K562 (cell line): ENCODE results near the gene WDR45. TPM values are rescaled to one million over a fixed set of nuclear protein-coding genes. Genes with fewer than 3 reads are reported as not detected.

Experiments
- CBX8 ChIP-seq: fragments of 200-600 bp; sonication (generic); IDR thresholded peaks from 2 replicates; pipeline ENCODE4 v1.6.1; 2012; ENCODE audit warnings: borderline replicate concordance, mixed run types, low read depth, mild to moderate bottlenecking, moderate library complexity, mixed read lengths, low read length, control low read depth, inconsistent platforms; ENCODE audit not compliant: poor library complexity, severe bottlenecking; ENCODE audit errors: extremely low read depth
- CHCHD3 ChIP-seq: fragments of 250-450 bp; sonication (Bioruptor Pico); IDR thresholded peaks from 2 replicates; pipeline ENCODE4 v2.1.2; 2022; ENCODE audit warnings: mild to moderate bottlenecking
- MAZ ChIP-seq, 2 experiments: fragments of 450-650 bp in 1 of 2; sonication (generic) in 1 of 2; formaldehyde crosslinking; IDR thresholded peaks in 1 of 2; conservative IDR thresholded peaks in 1 of 2; 2 replicates each; pipeline versions ENCODE4 v1.4.0 to v1.5.0; 2020; ENCODE audit warnings: mild to moderate bottlenecking in 1 of 2, missing genetic modification reagents in 1 of 2
- NCOA2 ChIP-seq, 2 experiments: fragments of 450-650 bp; IDR thresholded peaks; 2 replicates each; pipeline ENCODE4 v1.6.1; 2018; ENCODE audit warnings: mild to moderate bottlenecking in 2 of 2, moderate library complexity in 1 of 2; ENCODE audit not compliant: partially characterized antibody in 2 of 2
- SREBF1 ChIP-seq: fragments of 150-350 bp; IDR thresholded peaks from 2 replicates; pipeline ENCODE4 v1.6.1; 2014; ENCODE audit warnings: antibody characterized with exemption, low read depth, low read length, borderline replicate concordance
- U2AF1 ChIP-seq: fragments of 200-400 bp; formaldehyde crosslinking; optimal IDR thresholded peaks from 2 replicates; pipeline ENCODE3; 2017; ENCODE audit warnings: mild to moderate bottlenecking, low read depth, low read length, moderate library complexity
- XRCC5 ChIP-seq: fragments of 200-400 bp; formaldehyde crosslinking; IDR thresholded peaks from 2 replicates; pipeline ENCODE4 v1.6.1; 2017; ENCODE audit warnings: low read depth, mild to moderate bottlenecking, low read length
- ZKSCAN1 ChIP-seq: fragments of 150-350 bp; IDR thresholded peaks from 2 replicates; pipeline ENCODE4 v1.6.1; 2016; ENCODE audit warnings: low read depth, low read length
- ZNF253 ChIP-seq: fragments of 250-450 bp; sonication (Bioruptor Pico); conservative IDR thresholded peaks from 2 replicates; pipeline ENCODE4 v1.6.1; 2021; ENCODE audit warnings: mild to moderate bottlenecking
- ZNF311 ChIP-seq: fragments of 250-450 bp; sonication (Bioruptor Pico); IDR thresholded peaks from 2 replicates; pipeline ENCODE4 v1.4.0; 2020; ENCODE audit warnings: mild to moderate bottlenecking, moderate library complexity
- polyA plus RNA-seq, 8 experiments: library from polyadenylated mRNA; depleted of rRNA in 4 of 8; stranded (reverse) in 5 of 8; unstranded in 3 of 8; fragments of >200 nt; fragmentation: Nextera tagmentation in 2 of 8; fragmentation: Illumina TruSeq in 1 of 8; extraction: Ambion mirVana in 2 of 8; extraction: Trizol in 1 of 8; gene quantifications; 2 replicates each; pipeline versions ENCODE4 v1.2.1 to v1.2.3, GENCODE V29; 2011 to 2014; ENCODE audit warnings: inconsistent platforms in 1 of 8, missing spikeins in 1 of 8
- total RNA-seq, 7 experiments: library from RNA; depleted of rRNA in 6 of 7; stranded (reverse); fragments of >200 nt in 6 of 7; fragmentation: Illumina TruSeq in 2 of 7; extraction: Trizol in 2 of 7; gene quantifications; 2 replicates each; pipeline versions ENCODE4 v1.2.1 to v1.2.3, GENCODE V29; 2011 to 2021; ENCODE audit warnings: low replicate concordance in 1 of 7
- TF ChIP-seq, protein P1 (sequence below): fragments of 250-450 bp; sonication (Bioruptor Pico); IDR thresholded peaks from 2 replicates; pipeline ENCODE4 v1.5.0; 2021; ENCODE audit warnings: mild to moderate bottlenecking, borderline replicate concordance
- TF ChIP-seq, protein P2 (sequence below): fragments of 450-650 bp; IDR thresholded peaks from 2 replicates; pipeline ENCODE4 v1.6.1; 2016; ENCODE audit warnings: mild to moderate bottlenecking
- TF ChIP-seq, protein P3 (sequence below), 2 experiments: IDR thresholded peaks; 2 replicates each; pipeline ENCODE4 v1.6.1; 2011; ENCODE audit warnings: borderline replicate concordance in 1 of 2, control low read depth in 1 of 2, low read depth in 1 of 2, low read length in 1 of 2, mild to moderate bottlenecking in 1 of 2, mixed read lengths in 1 of 2, moderate library complexity in 1 of 2; ENCODE audit not compliant: insufficient read depth in 1 of 2, insufficient read length in 1 of 2, poor library complexity in 1 of 2, severe bottlenecking in 1 of 2; ENCODE audit errors: extremely low read depth in 1 of 2
- TF ChIP-seq, protein P4 (sequence below): fragments of 450-650 bp; formaldehyde crosslinking; IDR thresholded peaks from 2 replicates; pipeline ENCODE4 v1.4.0; 2020; ENCODE audit warnings: mild to moderate bottlenecking, moderate library complexity
- TF ChIP-seq, protein P5 (sequence below): fragments of 250-450 bp; sonication (Bioruptor Pico); IDR thresholded peaks from 2 replicates; pipeline ENCODE4 v1.8.0; 2021; ENCODE audit warnings: moderate library complexity, mild to moderate bottlenecking, inconsistent platforms

The WDR45 gene
- total and polyA plus RNA-seq, 9 of the 15 experiments (the other 6 are each of a cell fraction or from before 2014, with no cell fraction given) = 19.4 to 136 (median 59.7) TPM

DNA sequence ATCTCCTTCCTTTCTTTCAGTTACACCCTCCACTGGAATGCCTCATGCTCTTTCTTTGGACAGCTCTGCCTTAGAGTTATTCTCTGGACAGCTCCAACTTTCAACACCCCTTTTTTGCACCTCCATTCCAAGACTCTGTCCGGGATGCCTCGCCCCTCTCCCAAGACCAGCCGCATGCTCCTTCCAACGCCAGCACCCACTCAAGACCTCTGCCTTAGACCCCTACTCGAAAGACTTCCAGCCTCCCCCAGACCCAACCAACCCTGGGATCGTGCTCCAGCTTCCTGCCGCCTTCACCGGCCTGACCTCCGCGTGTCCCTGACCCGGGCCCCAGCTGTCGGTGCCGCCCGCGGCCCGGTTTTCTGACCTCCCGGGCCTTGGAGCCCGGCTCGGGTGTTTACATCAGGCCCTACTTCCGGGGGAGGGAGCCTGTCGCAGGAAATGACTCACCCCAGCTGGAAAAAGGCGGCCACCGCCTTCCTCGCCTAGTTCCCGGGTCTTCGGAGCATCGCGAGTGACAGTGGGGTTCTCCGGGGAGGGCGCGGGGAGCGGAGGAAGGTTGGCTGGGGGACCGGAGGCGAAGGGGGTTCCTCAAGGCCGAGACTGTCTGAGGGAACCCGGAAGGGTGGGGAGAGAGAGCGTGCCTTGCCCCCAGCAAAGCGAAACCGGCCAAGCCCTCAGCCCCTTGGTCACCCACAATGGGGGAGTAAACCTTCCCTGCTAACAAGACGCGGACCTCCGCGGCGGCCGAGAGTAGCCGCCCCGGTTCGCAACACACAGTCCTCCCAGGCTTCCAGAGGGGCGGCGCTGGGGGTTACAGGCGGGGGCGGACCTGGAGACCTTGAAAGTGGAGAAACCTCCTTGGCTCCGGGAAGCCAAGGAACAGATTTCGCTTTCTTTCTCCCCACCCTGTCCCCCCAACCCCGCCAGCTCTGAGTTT, at the start of gene WDR45 (continued):
- TF ChIP-seq, protein P1, sequence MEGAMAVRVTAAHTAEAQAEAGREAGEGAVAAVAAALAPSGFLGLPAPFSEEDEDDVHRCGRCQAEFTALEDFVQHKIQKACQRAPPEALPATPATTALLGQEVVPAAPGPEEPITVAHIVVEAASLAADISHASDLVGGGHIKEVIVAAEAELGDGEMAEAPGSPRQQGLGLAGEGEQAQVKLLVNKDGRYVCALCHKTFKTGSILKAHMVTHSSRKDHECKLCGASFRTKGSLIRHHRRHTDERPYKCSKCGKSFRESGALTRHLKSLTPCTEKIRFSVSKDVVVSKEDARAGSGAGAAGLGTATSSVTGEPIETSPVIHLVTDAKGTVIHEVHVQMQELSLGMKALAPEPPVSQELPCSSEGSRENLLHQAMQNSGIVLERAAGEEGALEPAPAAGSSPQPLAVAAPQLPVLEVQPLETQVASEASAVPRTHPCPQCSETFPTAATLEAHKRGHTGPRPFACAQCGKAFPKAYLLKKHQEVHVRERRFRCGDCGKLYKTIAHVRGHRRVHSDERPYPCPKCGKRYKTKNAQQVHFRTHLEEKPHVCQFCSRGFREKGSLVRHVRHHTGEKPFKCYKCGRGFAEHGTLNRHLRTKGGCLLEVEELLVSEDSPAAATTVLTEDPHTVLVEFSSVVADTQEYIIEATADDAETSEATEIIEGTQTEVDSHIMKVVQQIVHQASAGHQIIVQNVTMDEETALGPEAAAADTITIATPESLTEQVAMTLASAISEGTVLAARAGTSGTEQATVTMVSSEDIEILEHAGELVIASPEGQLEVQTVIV (CRISPR knock-in tag) = no peak
- no peak for TF ChIP-seq NCOA2 (IDR thresholded peaks at IDR 0.05; ENCODE audit: partially characterized antibody in 2 of 2)
- TF ChIP-seq ZNF253 (CRISPR knock-in tag) = no peak
- TF ChIP-seq, protein P2, sequence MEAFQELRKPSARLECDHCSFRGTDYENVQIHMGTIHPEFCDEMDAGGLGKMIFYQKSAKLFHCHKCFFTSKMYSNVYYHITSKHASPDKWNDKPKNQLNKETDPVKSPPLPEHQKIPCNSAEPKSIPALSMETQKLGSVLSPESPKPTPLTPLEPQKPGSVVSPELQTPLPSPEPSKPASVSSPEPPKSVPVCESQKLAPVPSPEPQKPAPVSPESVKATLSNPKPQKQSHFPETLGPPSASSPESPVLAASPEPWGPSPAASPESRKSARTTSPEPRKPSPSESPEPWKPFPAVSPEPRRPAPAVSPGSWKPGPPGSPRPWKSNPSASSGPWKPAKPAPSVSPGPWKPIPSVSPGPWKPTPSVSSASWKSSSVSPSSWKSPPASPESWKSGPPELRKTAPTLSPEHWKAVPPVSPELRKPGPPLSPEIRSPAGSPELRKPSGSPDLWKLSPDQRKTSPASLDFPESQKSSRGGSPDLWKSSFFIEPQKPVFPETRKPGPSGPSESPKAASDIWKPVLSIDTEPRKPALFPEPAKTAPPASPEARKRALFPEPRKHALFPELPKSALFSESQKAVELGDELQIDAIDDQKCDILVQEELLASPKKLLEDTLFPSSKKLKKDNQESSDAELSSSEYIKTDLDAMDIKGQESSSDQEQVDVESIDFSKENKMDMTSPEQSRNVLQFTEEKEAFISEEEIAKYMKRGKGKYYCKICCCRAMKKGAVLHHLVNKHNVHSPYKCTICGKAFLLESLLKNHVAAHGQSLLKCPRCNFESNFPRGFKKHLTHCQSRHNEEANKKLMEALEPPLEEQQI = no peak
- TF ChIP-seq, protein P3, sequence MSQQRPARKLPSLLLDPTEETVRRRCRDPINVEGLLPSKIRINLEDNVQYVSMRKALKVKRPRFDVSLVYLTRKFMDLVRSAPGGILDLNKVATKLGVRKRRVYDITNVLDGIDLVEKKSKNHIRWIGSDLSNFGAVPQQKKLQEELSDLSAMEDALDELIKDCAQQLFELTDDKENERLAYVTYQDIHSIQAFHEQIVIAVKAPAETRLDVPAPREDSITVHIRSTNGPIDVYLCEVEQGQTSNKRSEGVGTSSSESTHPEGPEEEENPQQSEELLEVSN (IDR thresholded peaks at IDR 0.05; ENCODE audit: borderline replicate concordance in 1 of 2, extremely low read depth in 1 of 2, insufficient read depth in 1 of 2, insufficient read length in 1 of 2, low read depth in 1 of 2, low read length in 1 of 2, poor library complexity in 1 of 2, severe bottlenecking in 1 of 2) = peak; percentile 90
- no peak for TF ChIP-seq U2AF1
- TF ChIP-seq, protein P4, sequence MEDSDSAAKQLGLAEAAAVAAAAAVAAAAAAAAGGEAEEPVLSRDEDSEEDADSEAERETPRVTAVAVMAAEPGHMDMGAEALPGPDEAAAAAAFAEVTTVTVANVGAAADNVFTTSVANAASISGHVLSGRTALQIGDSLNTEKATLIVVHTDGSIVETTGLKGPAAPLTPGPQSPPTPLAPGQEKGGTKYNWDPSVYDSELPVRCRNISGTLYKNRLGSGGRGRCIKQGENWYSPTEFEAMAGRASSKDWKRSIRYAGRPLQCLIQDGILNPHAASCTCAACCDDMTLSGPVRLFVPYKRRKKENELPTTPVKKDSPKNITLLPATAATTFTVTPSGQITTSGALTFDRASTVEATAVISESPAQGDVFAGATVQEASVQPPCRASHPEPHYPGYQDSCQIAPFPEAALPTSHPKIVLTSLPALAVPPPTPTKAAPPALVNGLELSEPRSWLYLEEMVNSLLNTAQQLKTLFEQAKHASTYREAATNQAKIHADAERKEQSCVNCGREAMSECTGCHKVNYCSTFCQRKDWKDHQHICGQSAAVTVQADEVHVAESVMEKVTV (CRISPR knock-in tag) = no peak
- TF ChIP-seq SREBF1 = no peak
- no peak for TF ChIP-seq ZKSCAN1
- 0 out of 4 replicates have a peak, but pooled peaks of 1 of the 2 experiments have one; percentile 18 for TF ChIP-seq MAZ (CRISPR knock-in tag; conservative IDR thresholded peaks at IDR 0.05 in 1 of 2, IDR thresholded peaks at IDR 0.05 in 1 of 2)
- TF ChIP-seq, protein P5, sequence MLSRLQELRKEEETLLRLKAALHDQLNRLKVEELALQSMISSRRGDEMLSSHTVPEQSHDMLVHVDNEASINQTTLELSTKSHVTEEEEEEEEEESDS (CRISPR knock-in tag) = no peak
- no peak for TF ChIP-seq CHCHD3 (CRISPR knock-in tag)
- TF ChIP-seq CBX8 = no peak
- TF ChIP-seq ZNF311 (CRISPR knock-in tag) = no peak
- TF ChIP-seq XRCC5 = no peak
